ENCODE measurements around the gene PLCB2.

DNA sequence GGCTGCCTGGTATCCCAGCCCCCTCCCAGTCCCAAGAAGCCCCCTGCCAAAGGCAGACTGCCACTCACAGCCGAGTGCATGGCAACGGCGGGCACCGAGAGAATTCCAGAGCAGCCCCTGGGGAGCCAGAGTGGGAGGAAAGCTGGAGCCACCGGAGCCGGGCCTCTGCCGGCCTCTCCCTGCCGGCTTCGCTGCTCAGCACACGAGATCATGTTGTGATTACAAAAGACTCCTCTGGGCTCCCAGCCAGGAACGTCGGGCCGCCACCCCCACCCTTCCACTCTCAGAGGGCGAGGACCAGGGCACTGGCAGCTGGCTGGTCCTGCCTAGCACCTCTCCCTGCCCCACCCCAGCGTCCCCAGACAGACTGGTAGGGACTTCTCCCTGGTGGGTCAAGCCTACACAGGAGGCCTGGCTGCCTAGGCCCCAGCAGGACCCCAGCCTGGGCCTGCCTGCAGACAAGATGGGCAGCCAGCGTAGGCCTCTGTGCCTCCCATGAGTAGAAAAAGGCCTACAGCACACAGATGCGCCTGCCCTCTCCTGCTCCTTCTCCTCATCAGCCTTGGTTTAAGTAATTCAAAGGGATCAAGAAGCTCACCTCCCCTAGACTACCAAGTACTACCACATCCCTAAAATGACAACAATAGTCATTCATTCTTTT, 33.1 kb upstream of the PLCB2 start, which contains the start of gene CCDC9B:
- TF ChIP-seq, protein P1, sequence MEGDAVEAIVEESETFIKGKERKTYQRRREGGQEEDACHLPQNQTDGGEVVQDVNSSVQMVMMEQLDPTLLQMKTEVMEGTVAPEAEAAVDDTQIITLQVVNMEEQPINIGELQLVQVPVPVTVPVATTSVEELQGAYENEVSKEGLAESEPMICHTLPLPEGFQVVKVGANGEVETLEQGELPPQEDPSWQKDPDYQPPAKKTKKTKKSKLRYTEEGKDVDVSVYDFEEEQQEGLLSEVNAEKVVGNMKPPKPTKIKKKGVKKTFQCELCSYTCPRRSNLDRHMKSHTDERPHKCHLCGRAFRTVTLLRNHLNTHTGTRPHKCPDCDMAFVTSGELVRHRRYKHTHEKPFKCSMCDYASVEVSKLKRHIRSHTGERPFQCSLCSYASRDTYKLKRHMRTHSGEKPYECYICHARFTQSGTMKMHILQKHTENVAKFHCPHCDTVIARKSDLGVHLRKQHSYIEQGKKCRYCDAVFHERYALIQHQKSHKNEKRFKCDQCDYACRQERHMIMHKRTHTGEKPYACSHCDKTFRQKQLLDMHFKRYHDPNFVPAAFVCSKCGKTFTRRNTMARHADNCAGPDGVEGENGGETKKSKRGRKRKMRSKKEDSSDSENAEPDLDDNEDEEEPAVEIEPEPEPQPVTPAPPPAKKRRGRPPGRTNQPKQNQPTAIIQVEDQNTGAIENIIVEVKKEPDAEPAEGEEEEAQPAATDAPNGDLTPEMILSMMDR (IDR thresholded peaks at IDR 0.05; ENCODE audit: insufficient read depth, low read depth, low read length): no peak
- no peak for TF ChIP-seq EZH2 (IDR thresholded peaks at IDR 0.05; ENCODE audit: insufficient read depth, low read length)

Measured in astrocyte (in vitro differentiated cells and primary cell).